A549 (cell line): Measurements from ENCODE around the gene FTH1. TPM values are rescaled to one million over a fixed set of nuclear protein-coding genes. Genes with fewer than 3 reads are reported as not detected.

Experiments used
- ATAC-seq, 2 experiments: fragments of 200-7000 bp in 1 of 2; fragments of >200 bp in 1 of 2; cut with Nextera tagmentation in 1 of 2; cut with Tn5 transposase in 1 of 2; 3 replicates each; pipeline versions ENCODE4 v1.8.0 to v1.9.1; 2018 to 2020; ENCODE audit warnings: mild to moderate bottlenecking in 1 of 2, moderate library complexity in 1 of 2
- CTCF ChIA-PET: fragments of 300-600 bp; sonication (Branson Sonifier 250); formaldehyde crosslinking; extraction: SDS; loops from one replicate; lab custom pipeline; 2021; ENCODE audit warnings: antibody characterized with exemption, inconsistent platforms; lab: Yijun Ruan, JAX
- POLR2A ChIA-PET: fragments of 350-600 bp; formaldehyde crosslinking; extraction: SDS; loops from one replicate; lab custom pipeline; 2021; ENCODE audit warnings: antibody characterized with exemption, inconsistent platforms; lab: Yijun Ruan, JAX
- DNase-seq, 2 experiments: peaks; one replicate each; pipeline versions ENCODE4 v3.0.0 to v3.0.0-alpha.2; 2011 to 2016; ENCODE audit warnings: low read depth in 1 of 2, low spot score in 1 of 2
- FAIRE-seq: peaks from 2 replicates; lab custom pipeline; 2011; peaks lifted over from hg19 to GRCh38; lab: Jason Lieb, UNC
- H3K27ac ChIP-seq, 2 experiments: fragments of >200 bp; sonication (Bioruptor Twin); formaldehyde crosslinking; 3 replicates each; pipeline ENCODE4 v1.5.1; 2016 to 2017
- H3K4me1 ChIP-seq: fragments of >200 bp; sonication (Bioruptor Twin); formaldehyde crosslinking; 3 replicates; pipeline ENCODE4 v1.6.1; 2016
- H3K4me2 ChIP-seq: fragments of >200 bp; sonication (Bioruptor Twin); formaldehyde crosslinking; 3 replicates; pipeline ENCODE4 v1.6.1; 2016
- H3K4me3 ChIP-seq: fragments of >200 bp; sonication (Bioruptor Twin); formaldehyde crosslinking; 3 replicates; pipeline ENCODE4 v1.5.1; 2016
- H3K9me3 ChIP-seq: fragments of >200 bp; sonication (Bioruptor Twin); formaldehyde crosslinking; 3 replicates; pipeline ENCODE4 v1.6.1; 2016
- CBX2 ChIP-seq: fragments of 200-600 bp; sonication (generic); IDR thresholded peaks from 2 replicates; pipeline ENCODE4 v1.6.1; 2016; ENCODE audit warnings: low read depth, mild to moderate bottlenecking, borderline replicate concordance
- CBX8 ChIP-seq: fragments of 200-600 bp; sonication (generic); IDR thresholded peaks from 2 replicates; pipeline ENCODE4 v1.6.1; 2016
- CEBPB ChIP-seq, 2 experiments: fragments of >200 bp in 1 of 2; sonication (Bioruptor Twin) in 1 of 2; formaldehyde crosslinking in 1 of 2; IDR thresholded peaks; 2 replicates each; pipeline ENCODE4 v1.6.1; 2012 to 2016
- CHD4 ChIP-seq: fragments of 200-600 bp; sonication (generic); IDR thresholded peaks from 2 replicates; pipeline ENCODE4 v1.6.1; 2016; ENCODE audit warnings: antibody characterized with exemption, mild to moderate bottlenecking, borderline replicate concordance
- EHF ChIP-seq: fragments of 250-450 bp; sonication (Bioruptor Pico); IDR thresholded peaks from 2 replicates; pipeline ENCODE4 v1.5.0; 2020; ENCODE audit warnings: mild to moderate bottlenecking
- EP300 ChIP-seq, 2 experiments: fragments of >200 bp; sonication (Bioruptor Twin); formaldehyde crosslinking; IDR thresholded peaks; 2 replicates in 1 of 2; 3 replicates in 1 of 2; pipeline ENCODE4 v1.6.1; 2016 to 2017
- ESRRA ChIP-seq: fragments of 150-350 bp; IDR thresholded peaks from 2 replicates; pipeline ENCODE4 v1.6.1; 2014; ENCODE audit warnings: mild to moderate bottlenecking, low read length, borderline replicate concordance
- FOSB ChIP-seq: fragments of 250-450 bp; sonication (Bioruptor Pico); IDR thresholded peaks from 2 replicates; pipeline ENCODE4 v1.5.0; 2020; ENCODE audit warnings: mild to moderate bottlenecking, moderate library complexity
- FOSL2 ChIP-seq, 2 experiments: fragments of 450-650 bp in 1 of 2; fragments of >200 bp in 1 of 2; sonication (Bioruptor Twin) in 1 of 2; formaldehyde crosslinking; IDR thresholded peaks; 2 replicates each; pipeline versions ENCODE4 v1.5.0 to v1.6.1; 2016 to 2020; ENCODE audit warnings: mild to moderate bottlenecking in 1 of 2, moderate library complexity in 1 of 2
- HDAC2 ChIP-seq: fragments of 200-600 bp; sonication (generic); IDR thresholded peaks from 2 replicates; pipeline ENCODE4 v1.6.1; 2016
- HES2 ChIP-seq: fragments of >200 bp; sonication (Bioruptor Twin); formaldehyde crosslinking; IDR thresholded peaks from 2 replicates; pipeline ENCODE4 v1.6.1; 2016
- HEYL ChIP-seq: fragments of 250-450 bp; sonication (Bioruptor Pico); IDR thresholded peaks from 2 replicates; pipeline ENCODE4 v1.8.0; 2021; ENCODE audit warnings: mild to moderate bottlenecking, moderate library complexity
- HOXB5 ChIP-seq: fragments of 250-450 bp; sonication (Bioruptor Pico); IDR thresholded peaks from 2 replicates; pipeline ENCODE4 v1.5.0; 2020; ENCODE audit warnings: mild to moderate bottlenecking, moderate library complexity
- JUN ChIP-seq, 2 experiments: fragments of >200 bp; sonication (Bioruptor Twin); formaldehyde crosslinking; IDR thresholded peaks; 2 replicates in 1 of 2; 3 replicates in 1 of 2; pipeline ENCODE4 v1.6.1; 2016 to 2017
- JUNB ChIP-seq: fragments of >200 bp; sonication (Bioruptor Twin); formaldehyde crosslinking; IDR thresholded peaks from 2 replicates; pipeline ENCODE4 v1.6.1; 2016
- KDM1A ChIP-seq: fragments of 200-600 bp; sonication (generic); IDR thresholded peaks from 2 replicates; pipeline ENCODE4 v1.6.1; 2016; ENCODE audit warnings: low read depth, mild to moderate bottlenecking
- MAFK ChIP-seq: fragments of 450-650 bp; IDR thresholded peaks from 2 replicates; pipeline ENCODE4 v1.6.1; 2014; ENCODE audit not compliant: partially characterized antibody
- MAZ ChIP-seq: fragments of 150-350 bp; IDR thresholded peaks from 2 replicates; pipeline ENCODE4 v1.6.1; 2014; ENCODE audit warnings: antibody characterized with exemption, low read depth, low read length, borderline replicate concordance
- MYC ChIP-seq: IDR thresholded peaks from 2 replicates; pipeline ENCODE4 v1.6.1; 2012; ENCODE audit warnings: mild to moderate bottlenecking, inconsistent platforms, low read length, improper control_type of control experiment, borderline replicate concordance
- NFE2L2 ChIP-seq: fragments of 150-350 bp; conservative IDR thresholded peaks from 2 replicates; pipeline ENCODE4 v1.6.1; 2014; ENCODE audit warnings: low read length
- NPAS2 ChIP-seq: fragments of 250-450 bp; sonication (Bioruptor Pico); IDR thresholded peaks from 2 replicates; pipeline ENCODE4 v1.8.0; 2022; ENCODE audit warnings: mild to moderate bottlenecking, moderate library complexity, borderline replicate concordance
- PBX3 ChIP-seq: IDR thresholded peaks from 2 replicates; pipeline ENCODE4 v1.6.1; 2012
- PHF8 ChIP-seq: fragments of 200-600 bp; sonication (generic); IDR thresholded peaks from 2 replicates; pipeline ENCODE4 v1.6.1; 2016; ENCODE audit warnings: low read depth, mild to moderate bottlenecking, antibody characterized with exemption, moderate library complexity, borderline replicate concordance
- POLR2A ChIP-seq: IDR thresholded peaks from 2 replicates; pipeline ENCODE4 v1.6.1; 2012; ENCODE audit warnings: mild to moderate bottlenecking, low read length
- RARB ChIP-seq: fragments of 250-450 bp; sonication (Bioruptor Pico); IDR thresholded peaks from 2 replicates; pipeline ENCODE4 v1.8.0; 2021; ENCODE audit warnings: mild to moderate bottlenecking, moderate library complexity
- REST ChIP-seq: fragments of 200-600 bp; sonication (generic); IDR thresholded peaks from 2 replicates; pipeline ENCODE4 v1.6.1; 2016; ENCODE audit warnings: antibody characterized with exemption, mild to moderate bottlenecking, moderate library complexity
- RFX5 ChIP-seq: fragments of 450-650 bp; IDR thresholded peaks from 2 replicates; pipeline ENCODE4 v1.7.1; 2014; ENCODE audit warnings: antibody characterized with exemption, mild to moderate bottlenecking, moderate library complexity
- RNF2 ChIP-seq: fragments of 200-600 bp; sonication (generic); IDR thresholded peaks from 2 replicates; pipeline ENCODE4 v1.6.1; 2016; ENCODE audit warnings: low read depth, mild to moderate bottlenecking, antibody characterized with exemption, moderate library complexity, borderline replicate concordance
- SMC3 ChIP-seq: fragments of >200 bp; sonication (Bioruptor Twin); formaldehyde crosslinking; IDR thresholded peaks from 3 replicates; pipeline ENCODE4 v1.6.1; 2018; ENCODE audit warnings: inconsistent platforms
- TFCP2L1 ChIP-seq: fragments of 250-450 bp; sonication (Bioruptor Pico); IDR thresholded peaks from 2 replicates; pipeline ENCODE4 v1.5.0; 2021; ENCODE audit warnings: mild to moderate bottlenecking
- ZFP36 ChIP-seq: fragments of 450-650 bp; IDR thresholded peaks from 2 replicates; pipeline ENCODE4 v1.6.1; 2014; ENCODE audit warnings: borderline replicate concordance; ENCODE audit not compliant: partially characterized antibody
- WGBS: methylation state at CpG from one replicate; pipeline ENCODE4 v1.1.6; 2017; ENCODE audit errors: missing lambda C conversion rate; 5-methylcytosine and 5-hydroxymethylcytosine counted together
- polyA plus RNA-seq, 4 experiments: library from polyadenylated mRNA; depleted of rRNA in 3 of 4; stranded (reverse); fragments of >200 nt; fragmentation: RNase III in 1 of 4; extraction: RNeasy Plus Mini Kit Qiagen cat#74134 plus additional on column Dnase treatment in 1 of 4; gene quantifications; 2 replicates in 3 of 4; 3 replicates in 1 of 4; pipeline ENCODE4 v1.2.3, GENCODE V29; 2011 to 2017

Gene FTH1
- polyA plus RNA-seq, 2 of the 4 experiments (the other 2 are of a cell fraction), result 2,791 to 13,747 TPM

- CTCF ChIA-PET, result interaction anchor here (0.6 to 11.5 kb wide), 8 partner anchors 19 to 169 kb away, joined by 3 to 198 read pairs (median 8); no protein-coding TSS in a partner anchor
- H3K4me1 ChIP-seq, result peaks cover 33% of the 10 kb centered on the region
Observed at GRCh38 chr11:61918251-61918937, 49.0 kb downstream of the FTH1 start.

GRCh38 chr11:61917334-61918109 lies 49.9 kb downstream of the FTH1 start, which contains the start of gene RAB3IL1:
Gene RAB3IL1, minus strand, starts transcription at chr11:61917566. Its CDS starts 199 bp downstream, at chr11:61917367.
- Histone ChIP-seq H3K27ac (peak within 1 kb of the TSS; percentile 79 to 94), H3K4me3 (peak within 1 kb of the TSS; percentile 63), H3K9me3 (no peaks in the 10 kb centered on the region), H3K4me1 (peaks cover 24% of the 10 kb centered on the region), H3K4me2 (peak within 1 kb of the TSS; percentile 93)
- WGBS, result 28% methylated on average over 8 of the region's 74 CpGs
- DNase-seq, result peak; percentile 30 to 66
- ChIA-PET CTCF (interaction anchor here (4.0 to 11.5 kb wide), 2 partner anchors 18 to 30 kb away, joined by 21 to 198 read pairs; no protein-coding TSS in a partner anchor), POLR2A (no interaction called here)
- ATAC-seq, result peak; percentile 64 to 65
- FAIRE-seq, result no peak
- TF ChIP-seq POLR2A, result no peak
- TF ChIP-seq HES2, result no peak
- TF ChIP-seq CBX8, result no peak
- no peak for TF ChIP-seq FOSL2 (IDR thresholded peaks at IDR 0.05)
- 0 out of 2 replicates have a peak, but pooled peaks have one; percentile 3 for TF ChIP-seq FOSL2 (CRISPR knock-in tag; IDR thresholded peaks at IDR 0.05)
- no peak for TF ChIP-seq ESRRA
- TF ChIP-seq JUNB, result no peak
- TF ChIP-seq RNF2, result no peak
- TF ChIP-seq TFCP2L1, result no peak
- no peak for TF ChIP-seq PBX3
- no peak for TF ChIP-seq HEYL (CRISPR knock-in tag)
- 0 out of 2 replicates have a peak, but pooled peaks have one; percentile 53 for TF ChIP-seq MYC
- TF ChIP-seq FOSB (CRISPR knock-in tag), result no peak
- TF ChIP-seq CBX2, result no peak
- TF ChIP-seq NFE2L2, result no peak
- peak; percentile 97 for TF ChIP-seq ZFP36
- TF ChIP-seq MAZ, result no peak
- TF ChIP-seq MAFK, result no peak
- no peak for TF ChIP-seq EP300 (IDR thresholded peaks at IDR 0.05)
- TF ChIP-seq CEBPB (IDR thresholded peaks at IDR 0.05), result no peak
- TF ChIP-seq HDAC2, result 0 out of 2 replicates have a peak, but pooled peaks have one; percentile 22
- no peak for TF ChIP-seq RFX5
- TF ChIP-seq CHD4, result no peak
- peak in 1 of 2 experiments; percentile 49; a peak in 1 of 5 replicates for TF ChIP-seq JUN (IDR thresholded peaks at IDR 0.05)
- TF ChIP-seq KDM1A, result peak; percentile 94; the same call in 1 of the 2 replicates
- no peak for TF ChIP-seq RARB (CRISPR knock-in tag)
- TF ChIP-seq REST, result no peak
- no peak for TF ChIP-seq EHF (CRISPR knock-in tag)
- no peak for TF ChIP-seq PHF8
- no peak for TF ChIP-seq SMC3
- peak; percentile 93 for TF ChIP-seq NPAS2 (CRISPR knock-in tag)

More at GRCh38 chr11:61918251-61918937, 49.0 kb downstream of the FTH1 start:
- DNase-seq, result no peak
- Histone ChIP-seq H3K4me2 (peak overlapping the region; percentile 93), H3K27ac (peak overlapping the region; percentile 79 to 94; a peak in 4 of 6 replicates), H3K4me3 (no peak overlapping the region), H3K9me3 (no peaks in the 10 kb centered on the region)
- POLR2A ChIA-PET, result no interaction called here
- no peak for FAIRE-seq
- no peak for TF ChIP-seq RARB (CRISPR knock-in tag)
- TF ChIP-seq HOXB5, result no peak
- TF ChIP-seq HES2, result no peak
- TF ChIP-seq KDM1A, result no peak
- no peak for TF ChIP-seq POLR2A
- ATAC-seq, result no peak
- WGBS, result 87% methylated on average over 14 of the region's 14 CpGs
